ENCODE results near the gene ETV6.

The ETV6 gene

GRCh38 chr12:11722578-11723138 lies 73.2 kb downstream of the ETV6 start:
- no peak for DNase-seq

DNA sequence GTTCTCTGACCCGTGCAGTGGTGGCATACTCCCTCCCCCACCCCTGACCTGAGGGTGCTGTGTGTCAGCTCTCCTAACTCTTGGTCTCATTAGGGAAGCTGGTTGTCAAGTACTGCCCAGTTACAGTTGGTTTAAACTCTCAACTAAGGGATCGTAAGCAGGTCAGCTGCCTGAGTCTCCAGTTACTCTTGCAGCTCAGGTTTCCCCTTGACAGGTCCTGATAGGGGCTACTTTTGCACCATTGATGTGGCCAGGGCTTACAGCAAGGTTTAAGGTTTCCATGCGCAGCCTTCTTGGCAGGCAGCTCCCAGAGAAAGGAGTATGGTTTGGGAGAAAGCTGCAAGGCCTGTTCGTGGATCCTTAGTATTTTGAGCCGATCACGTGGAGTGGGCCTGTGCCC lies 74.5 kb downstream of the ETV6 start:
- no peak for DNase-seq

DNA sequence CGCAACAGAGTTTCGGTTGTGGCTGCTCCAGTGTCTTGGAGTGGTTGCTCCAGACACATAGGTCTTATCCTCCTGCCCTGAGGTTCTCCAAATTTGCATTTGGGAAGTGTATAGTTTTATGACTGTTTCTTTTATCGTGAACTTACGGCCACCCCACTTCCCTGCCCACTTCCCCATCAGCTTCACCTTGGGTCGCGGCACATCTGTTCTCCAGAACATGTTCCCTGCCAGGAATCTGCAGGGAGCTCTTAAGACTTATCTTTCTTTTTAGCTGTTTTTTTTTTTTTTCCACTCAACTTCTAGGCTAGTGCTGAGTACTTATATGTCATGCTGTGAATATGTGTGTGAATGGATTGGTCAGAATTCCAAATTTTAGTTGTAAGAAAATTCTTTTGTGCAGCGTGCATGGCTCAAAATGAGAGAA lies 75.4 kb downstream of the ETV6 start:
- DNase-seq, result no peak

GRCh38 chr12:11725686-11726085 lies 76.2 kb downstream of the ETV6 start:
- DNase-seq, result no peak

GRCh38 chr12:11726659-11727058 lies 77.2 kb downstream of the ETV6 start:
- DNase-seq, result no peak

DNA sequence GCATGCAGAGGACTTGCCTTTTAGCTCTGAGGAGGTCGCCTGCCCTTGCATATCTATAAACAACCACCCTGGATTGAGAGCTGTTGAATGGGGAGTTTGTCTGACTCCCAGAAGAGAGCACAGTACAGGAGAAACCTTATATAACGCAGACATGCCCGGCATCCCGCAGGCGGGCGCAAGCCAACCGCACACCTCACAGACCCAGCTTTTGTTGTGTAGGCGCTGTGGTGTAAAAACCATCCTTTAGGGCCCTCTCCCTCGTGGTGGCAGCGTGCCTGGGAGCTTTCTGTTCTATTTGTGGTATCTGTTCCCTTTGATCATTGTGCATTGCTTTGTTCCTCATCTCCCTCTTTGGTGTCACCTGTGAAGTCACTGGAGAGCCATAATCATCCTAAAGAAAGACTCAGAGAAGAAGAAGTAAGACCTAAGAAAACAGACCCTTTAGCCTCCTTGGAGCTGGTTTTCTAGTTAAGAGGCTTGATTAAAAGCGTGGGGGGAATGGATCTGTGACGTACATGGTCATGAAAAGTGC lies 77.7 kb downstream of the ETV6 start:
- peak; percentile 18 for DNase-seq

DNA sequence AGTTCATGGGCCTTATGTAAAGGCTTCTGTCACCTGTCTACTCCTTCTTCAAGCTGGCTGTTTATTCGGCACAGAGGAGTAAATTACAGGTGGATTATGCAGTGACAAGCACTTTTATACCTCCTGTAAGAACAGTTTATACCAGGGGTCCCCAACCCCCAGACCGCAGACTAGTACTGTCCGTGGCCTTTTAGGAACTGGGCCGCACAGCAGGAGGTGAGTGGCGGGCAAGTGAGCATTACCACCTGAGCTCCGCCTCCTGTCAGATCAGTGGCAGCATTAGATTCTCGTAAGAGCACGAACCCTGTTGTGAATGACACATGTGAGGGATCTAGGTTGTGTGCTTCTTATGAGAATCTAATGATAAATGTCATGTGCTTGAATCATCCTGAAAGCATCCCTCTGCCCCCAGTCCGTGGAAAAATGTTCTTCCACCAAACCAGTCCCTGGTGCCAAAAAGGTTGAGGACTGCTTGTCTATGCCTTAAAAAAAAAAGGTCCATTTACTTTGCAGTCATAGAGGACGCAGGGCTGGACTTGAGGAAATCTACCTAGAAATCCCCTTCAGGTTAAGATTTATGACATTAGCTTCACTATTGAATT lies 78.8 kb downstream of the ETV6 start:
- no peak for DNase-seq

GRCh38 chr12:11729008-11729407 lies 79.5 kb downstream of the ETV6 start:
- no peak for DNase-seq

GRCh38 chr12:11729439-11730150 lies 80.1 kb downstream of the ETV6 start:
- no peak for DNase-seq

GRCh38 chr12:11730299-11731041 lies 81.0 kb downstream of the ETV6 start:
- DNase-seq, result no peak

- DNase-seq, result no peak
These were observed 81.5 kb downstream of the ETV6 start for GRCh38 chr12:11731042-11731357.

DNA sequence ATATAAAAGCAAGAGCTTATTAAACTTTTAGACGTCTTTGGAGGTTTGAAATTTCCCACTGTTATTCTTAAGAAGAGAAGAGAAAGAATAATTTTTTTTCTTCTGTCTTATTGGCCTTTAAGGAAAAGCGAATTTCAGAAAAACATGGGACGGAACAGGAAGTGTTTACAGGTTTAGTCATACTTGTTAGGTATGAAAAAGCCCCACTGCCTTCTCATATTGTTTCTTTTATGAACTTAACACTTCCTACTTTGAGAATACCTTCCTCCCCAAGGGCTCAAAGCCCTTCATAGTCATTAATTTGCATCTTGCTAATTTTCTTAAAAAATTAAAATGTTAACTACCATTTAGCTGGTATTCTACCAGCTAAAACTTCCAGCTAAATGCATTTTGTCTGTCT lies 82.0 kb downstream of the ETV6 start:
- no peak for DNase-seq

GRCh38 chr12:11732023-11732422 lies 82.5 kb downstream of the ETV6 start:
- DNase-seq, result no peak

DNA sequence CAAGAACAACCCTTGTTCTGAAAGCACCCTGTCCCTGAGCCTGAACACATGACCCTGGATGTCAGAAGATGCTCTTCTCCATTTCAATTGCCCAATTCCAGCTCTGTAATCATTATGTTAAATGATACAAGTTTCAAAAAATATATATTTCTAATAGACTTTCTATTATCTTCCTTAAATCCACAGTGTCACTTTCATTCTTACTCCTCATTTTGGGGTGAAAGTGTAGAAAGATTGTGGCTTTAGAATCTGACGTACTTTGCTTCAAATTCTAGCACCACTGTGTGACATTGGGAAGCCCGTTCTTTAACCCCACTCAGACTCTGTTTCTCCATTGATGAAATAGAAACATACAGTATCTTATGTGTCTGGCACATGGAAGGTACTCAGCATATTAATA lies 83.2 kb downstream of the ETV6 start:
- DNase-seq, result no peak

GRCh38 chr12:11734580-11735180 lies 85.2 kb downstream of the ETV6 start:
- no peak for DNase-seq

GRCh38 chr12:11738450-11738849 lies 89.0 kb downstream of the ETV6 start:
- no peak for DNase-seq

- no peak for DNase-seq
These were observed 90.6 kb downstream of the ETV6 start for GRCh38 chr12:11739980-11740577.

GRCh38 chr12:11741434-11742092 lies 92.1 kb downstream of the ETV6 start:
- no peak for DNase-seq

GRCh38 chr12:11743423-11744409 lies 94.2 kb downstream of the ETV6 start:
- DNase-seq, result no peak

GRCh38 chr12:11744410-11744801 lies 94.9 kb downstream of the ETV6 start:
- no peak for DNase-seq

- no peak for DNase-seq
These were observed 95.6 kb downstream of the ETV6 start for GRCh38 chr12:11745113-11745512.

Data from activated T-cell treated with anti-CD3 and anti-CD28 coated beads for 4 hours (primary cell).